ENCODE measurements around the gene TMEM214. TPM values are rescaled to one million over a fixed set of nuclear protein-coding genes. Genes with fewer than 3 reads are reported as not detected.

TMEM214 gene
- total RNA-seq, 2 donors from 2014 or later: 76.6 to 121 TPM

GRCh38 chr2:27024812-27025211 is 8.0 kb upstream of the TMEM214 start:
- H3K27me3 ChIP-seq: no peaks in the 10 kb centered on the region
- H3K9ac ChIP-seq (ENCODE audit: low read depth in 2 of 2, low read length in 2 of 2): no peak overlapping the region
- H3K4me3 ChIP-seq: no peak overlapping the region
- DNase-seq: no peak
- peaks cover 7% of the 10 kb centered on the region for H3K4me1 ChIP-seq
- H3K27ac ChIP-seq: no peak overlapping the region
- no peak for TF ChIP-seq CTCF (IDR thresholded peaks at IDR 0.05)
- intact Hi-C loops (cut with DNase I): no loop called here
- no peaks in the 10 kb centered on the region for H3K9me3 ChIP-seq
- no peaks in the 10 kb centered on the region for H3K36me3 ChIP-seq

- no peak for DNase-seq
- no peak overlapping the region for H3K9ac ChIP-seq (ENCODE audit: low read depth in 2 of 2, low read length in 2 of 2)
- no peaks in the 10 kb centered on the region for H3K36me3 ChIP-seq
These were observed 7.4 kb upstream of the TMEM214 start for GRCh38 chr2:27025281-27025800.

DNA sequence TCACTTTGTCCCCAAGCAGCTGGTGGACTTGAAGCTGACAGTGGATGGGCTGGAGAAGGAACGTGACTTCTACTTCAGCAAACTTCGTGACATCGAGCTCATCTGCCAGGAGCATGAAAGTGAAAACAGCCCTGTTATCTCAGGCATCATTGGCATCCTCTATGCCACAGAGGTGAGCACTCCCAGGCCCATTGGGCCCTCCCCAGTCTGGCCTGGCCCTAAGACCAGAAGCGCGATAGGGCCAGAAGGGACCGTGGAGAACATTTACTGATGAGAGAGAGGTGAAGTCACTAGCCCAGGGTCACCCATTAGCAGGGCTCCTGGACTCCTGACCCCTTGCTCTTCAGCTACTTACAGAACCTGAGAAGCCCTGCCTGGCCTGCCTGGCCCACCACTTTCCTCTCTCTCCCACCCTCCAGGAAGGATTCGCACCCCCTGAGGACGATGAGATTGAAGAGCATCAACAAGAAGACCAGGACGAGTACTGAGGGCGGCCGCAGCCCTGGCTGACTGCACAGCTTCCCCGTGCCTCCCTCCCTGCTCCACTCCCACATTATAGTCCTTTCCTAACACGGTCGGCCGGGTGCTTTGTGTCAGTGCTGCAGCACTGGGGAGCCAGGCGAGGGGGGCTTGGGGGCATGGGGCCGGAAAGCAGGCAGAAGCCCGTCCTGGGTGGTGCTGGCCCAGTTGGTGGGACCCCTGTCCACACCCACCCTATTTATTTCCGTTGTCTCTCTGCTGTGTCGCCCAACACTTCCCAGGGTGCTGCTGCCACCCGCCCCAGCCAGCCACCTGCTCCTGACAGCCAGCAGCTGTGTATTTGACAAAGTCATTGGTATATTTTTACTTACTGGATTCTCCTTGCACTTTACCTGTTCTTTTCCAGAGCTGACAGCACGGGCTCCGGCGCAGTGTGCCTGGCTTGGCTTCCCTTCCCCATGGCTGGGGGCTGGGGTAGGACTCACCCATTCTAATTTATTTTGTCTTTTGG is 6.6 kb upstream of the TMEM214 start:
- no peak overlapping the region for H3K27ac ChIP-seq
- no peak for TF ChIP-seq CTCF (IDR thresholded peaks at IDR 0.05)
- H3K36me3 ChIP-seq: no peaks in the 10 kb centered on the region
- no peak overlapping the region for H3K4me3 ChIP-seq
- DNase-seq: no peak
- H3K27me3 ChIP-seq: no peaks in the 10 kb centered on the region
- H3K9ac ChIP-seq (ENCODE audit: low read depth in 2 of 2, low read length in 2 of 2): no peak overlapping the region
- H3K4me1 ChIP-seq: peaks cover 1% of the 10 kb centered on the region
- no peaks in the 10 kb centered on the region for H3K9me3 ChIP-seq
- intact Hi-C loops (cut with DNase I): no loop called here

More at GRCh38 chr2:27025281-27025800, 7.4 kb upstream of the TMEM214 start:
- Histone ChIP-seq H3K27ac (no peak overlapping the region), H3K27me3 (no peaks in the 10 kb centered on the region), H3K4me1 (peaks cover 4% of the 10 kb centered on the region), H3K9me3 (no peaks in the 10 kb centered on the region), H3K4me3 (no peak overlapping the region)
- intact Hi-C loops (cut with DNase I): no loop called here
- no peak for TF ChIP-seq CTCF (IDR thresholded peaks at IDR 0.05)

- no peak for DNase-seq
These were observed 5.5 kb upstream of the TMEM214 start for GRCh38 chr2:27027211-27027651.

DNA sequence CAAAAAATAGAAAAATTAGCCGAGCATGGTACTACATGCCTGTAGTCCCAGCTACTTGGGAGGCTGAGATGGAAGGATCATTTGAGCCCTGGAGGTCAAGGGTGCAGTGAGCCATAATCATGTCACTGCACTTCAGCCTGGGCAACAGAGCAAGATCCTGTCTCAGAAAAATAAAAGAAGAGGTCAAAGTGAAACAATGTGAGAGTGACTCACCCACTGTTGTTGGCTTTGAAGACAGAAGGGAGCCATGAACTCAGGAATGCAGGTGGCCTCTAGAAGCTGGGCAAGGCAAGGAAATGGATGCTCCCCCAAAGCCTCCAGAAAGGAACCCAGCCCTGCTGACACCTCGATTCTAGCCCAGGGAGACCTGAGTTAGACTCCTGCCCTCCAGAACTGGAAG is 3.7 kb upstream of the TMEM214 start:
- Histone ChIP-seq H3K4me3 (no peak overlapping the region), H3K27me3 (no peaks in the 10 kb centered on the region), H3K36me3 (no peaks in the 10 kb centered on the region), H3K27ac (no peak overlapping the region), H3K9me3 (no peaks in the 10 kb centered on the region), H3K9ac (ENCODE audit: low read depth in 2 of 2, low read length in 2 of 2) (no peak overlapping the region), H3K4me1 (peaks cover 5% of the 10 kb centered on the region)
- intact Hi-C loops (cut with DNase I): no loop called here
- no peak for TF ChIP-seq CTCF (IDR thresholded peaks at IDR 0.05)
- no peak for DNase-seq

More at GRCh38 chr2:27027211-27027651, 5.5 kb upstream of the TMEM214 start:
- Histone ChIP-seq H3K36me3 (no peaks in the 10 kb centered on the region), H3K27me3 (no peaks in the 10 kb centered on the region), H3K4me3 (no peak overlapping the region), H3K9ac (ENCODE audit: low read depth in 2 of 2, low read length in 2 of 2) (no peak overlapping the region), H3K27ac (no peak overlapping the region), H3K4me1 (no peaks in the 10 kb centered on the region), H3K9me3 (no peaks in the 10 kb centered on the region)
- intact Hi-C loops (cut with DNase I): no loop called here
- TF ChIP-seq CTCF (IDR thresholded peaks at IDR 0.05): no peak
